T follicular helper cell (primary cell): ENCODE data around the gene PIMREG.

Experiments used
- DNase-seq: peaks from one replicate; pipeline ENCODE4 v3.0.0-alpha.2; 2020; ENCODE audit warnings: low read depth

The PIMREG gene

GRCh38 chr17:6498901-6499540, 54.8 kb downstream of the PIMREG start:
- DNase-seq = no peak
